ENCODE measurements around the gene PCSK6.
"Not testable (repeated sequence)": the region's sequence is repeated elsewhere in the genome, so short reads cannot be mapped to it uniquely, and the experiment has no call there.

Gene PCSK6

DNA sequence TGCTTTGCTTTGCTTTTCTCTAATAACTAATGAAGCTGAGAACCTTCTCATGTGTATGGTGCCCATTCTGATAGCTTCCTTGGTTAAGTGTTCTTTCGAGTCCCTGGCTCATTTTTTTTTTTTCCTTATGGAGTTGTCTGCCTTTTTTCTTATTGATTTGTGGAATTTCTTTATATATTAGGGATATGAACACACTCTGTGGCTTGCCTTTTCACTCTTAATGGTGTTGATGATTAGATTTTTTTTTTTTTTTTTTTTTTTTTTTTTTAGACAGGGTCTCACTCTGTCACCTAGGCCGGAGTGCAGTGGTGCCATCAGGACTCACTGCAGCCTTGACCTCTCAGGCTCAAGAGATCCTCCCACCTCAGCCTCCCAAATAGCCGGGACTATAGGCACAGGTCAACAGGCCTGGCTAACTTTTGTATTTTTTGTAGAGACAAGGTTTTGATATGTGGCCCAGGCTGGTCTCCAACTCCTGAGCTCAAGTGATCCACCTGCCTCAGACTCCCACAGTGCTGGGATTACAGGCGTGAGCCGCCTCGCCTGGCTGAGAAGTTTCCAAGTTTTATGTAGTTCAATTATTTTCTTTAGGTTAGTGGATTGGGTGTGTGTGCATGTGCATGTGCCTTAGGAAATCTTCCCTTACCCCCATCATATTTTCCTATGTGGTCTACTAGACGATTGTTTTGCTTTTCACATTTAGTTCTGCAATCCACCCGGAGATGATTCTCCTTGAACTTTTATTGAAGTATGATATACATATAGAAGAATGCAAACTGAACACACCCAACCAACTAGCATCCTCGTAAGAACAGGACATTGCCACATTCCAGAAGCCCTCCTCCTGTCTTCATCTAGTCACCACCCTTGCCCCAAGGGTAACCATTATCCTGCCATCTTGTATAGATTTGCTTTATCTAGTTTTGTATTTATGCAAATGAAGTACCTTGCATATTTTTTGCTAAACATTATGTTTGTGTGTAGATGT lies 192.8 kb downstream of the PCSK6 start:
- no peak for DNase-seq

DNA sequence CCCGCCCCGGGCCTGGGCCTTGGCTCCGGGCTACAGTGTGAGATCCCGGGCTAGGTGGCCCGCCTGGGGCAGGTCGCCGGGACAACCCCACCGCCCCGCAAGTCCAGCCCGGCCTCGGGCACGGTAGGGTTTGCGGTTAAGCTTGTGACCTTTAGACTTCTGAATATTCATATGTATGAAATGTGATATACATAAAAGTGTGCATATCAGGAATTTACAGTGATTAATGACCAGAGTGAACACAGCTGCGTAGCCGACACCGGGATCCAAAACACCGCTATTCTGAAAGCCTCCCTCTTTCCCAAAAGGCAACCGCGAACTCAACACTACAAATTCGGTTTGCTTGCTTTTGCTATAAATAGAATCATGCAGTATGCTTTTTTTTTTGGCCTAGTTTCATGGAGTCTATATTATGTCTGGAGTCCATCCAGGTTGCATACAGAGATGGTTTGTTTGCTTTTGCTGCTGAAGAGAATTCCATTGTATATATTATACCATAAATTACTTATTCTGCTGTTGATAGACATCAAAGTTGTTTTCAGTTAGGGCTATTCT lies 193.8 kb downstream of the PCSK6 start:
- no peak for DNase-seq

DNA sequence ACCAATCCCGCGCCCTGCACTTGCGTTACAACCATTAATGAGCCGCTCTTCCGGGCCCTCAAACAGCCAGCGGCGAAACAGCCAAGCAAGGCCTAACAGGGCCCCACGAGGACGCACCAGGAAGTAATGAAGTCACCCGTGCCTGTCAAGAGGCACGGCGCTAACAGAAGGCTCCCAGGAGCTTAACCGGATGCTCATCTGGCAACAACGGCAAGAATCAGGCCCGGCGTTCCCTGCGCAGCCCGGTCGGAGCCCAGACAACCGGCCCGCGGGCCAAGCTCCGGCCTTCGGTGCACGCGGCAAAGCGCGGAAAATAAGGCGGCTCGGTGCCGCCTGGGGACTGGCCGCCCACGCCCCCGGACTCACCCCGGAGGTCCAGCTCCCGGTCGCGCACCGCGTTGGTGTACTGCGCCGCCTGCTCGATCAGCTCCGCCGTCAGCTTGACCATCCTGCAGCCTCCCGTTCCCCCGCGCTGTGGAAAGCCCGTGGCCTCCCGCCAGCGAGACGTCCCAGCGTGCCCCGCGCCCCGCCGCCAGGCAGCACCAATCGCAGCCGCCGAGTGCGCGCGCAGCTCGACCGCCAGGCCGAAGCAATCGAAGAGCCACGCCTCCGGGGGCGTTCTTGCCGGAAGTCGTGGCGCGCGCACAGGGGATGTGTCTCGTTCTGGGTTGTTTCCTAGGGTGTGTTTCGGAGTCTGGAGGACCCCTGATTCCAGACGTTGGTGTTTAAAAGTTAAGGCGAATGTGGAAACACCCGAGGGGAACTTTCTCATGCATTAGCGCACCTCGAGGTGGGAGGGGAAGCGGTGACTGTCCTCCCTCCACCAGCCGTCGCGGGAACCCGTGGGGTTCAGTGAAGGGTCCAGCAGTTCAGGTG lies 194.5 kb downstream of the PCSK6 start, which contains the start of gene SNRPA1:
Gene SNRPA1 (minus strand): TSS at position 518 of the 876 bp plus-strand sequence. CDS start 70 bp downstream, at position 448.
- DNase-seq: peak; percentile 36

DNA sequence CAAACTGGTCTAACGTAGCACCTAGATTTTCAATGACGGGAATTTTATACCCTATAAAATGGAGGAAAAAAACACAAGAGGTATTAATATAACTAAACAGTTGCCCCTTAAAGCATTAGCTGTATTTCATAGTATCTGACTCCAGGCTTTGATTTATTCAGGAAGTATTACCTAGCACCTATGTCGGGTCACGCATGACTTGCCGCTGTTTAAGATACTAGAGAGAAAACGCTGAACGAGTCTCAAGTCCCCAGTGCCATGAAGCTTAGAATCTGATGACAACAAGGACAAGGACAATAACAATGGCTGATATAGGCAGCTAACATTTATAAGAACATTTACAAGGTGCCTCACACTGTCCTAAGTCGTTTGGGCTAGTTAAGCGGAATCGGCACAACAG lies 196.4 kb downstream of the PCSK6 start:
- DNase-seq: no peak

DNA sequence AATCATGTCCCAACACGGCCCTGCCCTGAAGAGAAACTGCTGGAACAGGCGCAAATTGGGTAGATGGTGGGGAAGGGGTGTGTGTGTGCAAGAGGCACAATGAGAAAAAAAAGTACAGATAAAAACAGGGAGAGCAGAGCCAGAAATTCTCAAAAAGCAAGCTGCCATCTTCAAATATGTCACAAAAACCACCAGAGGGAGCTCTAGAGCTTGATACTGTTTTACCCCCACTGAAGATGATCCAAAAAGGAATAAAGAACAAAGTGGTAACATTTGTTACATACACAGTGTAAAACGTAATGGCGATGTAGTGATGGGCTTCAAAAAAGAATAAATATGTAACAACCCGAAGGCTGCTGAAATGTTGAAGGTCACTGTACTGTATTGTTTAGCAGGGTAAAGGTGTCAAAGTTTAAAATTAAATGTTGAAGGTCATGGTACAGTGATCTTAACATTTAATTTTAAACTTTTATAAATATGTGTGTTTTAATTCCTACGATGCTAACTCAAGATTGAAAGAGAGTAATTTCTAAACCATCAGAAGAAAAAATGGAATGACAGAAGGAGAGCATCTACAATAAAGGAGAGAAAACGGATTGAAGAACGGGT lies 200.5 kb downstream of the PCSK6 start:
- DNase-seq: no peak

DNA sequence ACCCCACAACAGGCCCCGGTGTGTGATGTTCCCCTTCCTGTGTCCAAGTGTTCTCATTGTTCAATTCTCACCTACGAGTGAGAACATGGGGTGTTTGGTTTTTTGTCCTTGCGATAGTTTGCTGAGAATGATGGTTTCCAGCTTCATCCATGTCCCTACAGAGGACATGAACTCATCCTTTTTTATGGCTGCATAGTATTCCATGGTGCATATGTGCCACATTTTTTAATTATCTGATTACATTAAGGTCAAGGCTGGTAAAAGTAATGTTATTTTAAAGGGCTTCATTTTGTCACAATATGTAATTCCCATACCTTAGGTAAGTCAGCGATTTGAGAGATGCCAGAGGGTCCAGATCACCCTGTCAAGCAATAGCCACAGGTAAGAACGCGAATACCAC lies 202.2 kb downstream of the PCSK6 start:
- DNase-seq: not testable (repeated sequence)

DNA sequence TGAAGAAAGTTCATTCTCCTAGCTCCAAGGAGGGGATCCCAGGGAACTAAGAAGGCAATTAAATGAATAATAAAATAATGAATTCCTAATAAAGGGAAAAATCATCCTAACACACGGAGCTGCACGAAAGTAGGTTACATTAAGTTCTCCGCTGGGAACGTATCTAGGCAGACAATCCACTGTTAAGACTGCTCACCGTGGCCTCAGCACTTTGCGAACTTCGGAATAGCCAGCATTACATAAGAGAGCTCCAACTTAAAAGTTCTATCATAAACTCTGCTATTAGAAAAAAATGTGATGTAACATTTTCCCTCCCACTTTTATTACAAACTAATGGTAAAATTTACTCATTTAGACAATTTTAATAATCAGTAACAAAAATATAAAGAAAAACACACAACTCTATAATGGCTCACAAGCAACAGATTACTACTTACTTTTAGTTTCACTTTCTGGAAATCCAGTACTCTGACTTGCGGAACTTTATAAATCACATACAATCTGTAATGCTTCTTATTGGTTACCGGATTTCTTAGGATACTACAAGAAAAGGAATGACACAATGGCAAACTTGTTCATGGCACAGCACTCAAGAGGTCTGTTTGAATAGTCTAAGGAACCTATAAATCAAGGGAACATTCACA lies 202.9 kb downstream of the PCSK6 start:
- DNase-seq: no peak

DNA sequence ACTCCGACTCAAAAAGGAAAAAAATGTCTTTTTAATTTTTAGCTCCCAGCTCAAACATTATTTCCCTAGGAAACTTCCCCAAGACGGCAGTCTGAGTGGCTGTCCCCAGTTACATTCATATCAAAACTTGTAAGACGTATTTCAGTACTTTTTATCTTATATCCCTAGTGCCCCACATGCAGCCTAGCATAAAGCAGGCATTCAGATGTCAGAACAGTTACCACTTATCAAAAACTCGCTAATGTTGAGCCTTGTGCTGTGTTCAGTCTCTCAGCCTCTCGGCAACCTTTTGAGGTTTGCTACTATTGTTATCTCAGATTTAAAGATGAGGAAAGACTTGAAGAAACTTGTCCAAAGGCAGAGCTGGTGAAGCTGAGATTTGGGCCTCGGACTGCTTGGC lies 205.6 kb downstream of the PCSK6 start:
- DNase-seq: no peak

DNA sequence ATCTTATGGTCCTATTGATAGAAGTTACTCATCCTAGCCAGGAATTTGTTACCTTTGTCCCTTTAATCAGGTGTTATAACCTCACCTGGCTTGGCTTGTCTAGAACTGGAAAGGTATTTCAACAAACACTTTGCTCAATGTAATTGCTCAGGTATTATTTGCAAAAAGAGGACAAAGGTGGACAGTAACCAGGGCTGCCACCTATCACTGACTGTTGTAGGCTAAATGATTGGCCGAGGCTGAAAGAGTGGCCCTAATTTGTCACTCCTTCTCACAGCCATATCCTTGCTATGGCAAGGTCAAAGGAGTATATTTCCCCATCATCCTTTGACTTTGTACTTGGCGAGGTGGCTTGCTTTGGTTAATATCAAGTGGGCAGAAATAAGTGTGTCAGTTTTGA lies 209.5 kb downstream of the PCSK6 start:
- no peak for DNase-seq

DNA sequence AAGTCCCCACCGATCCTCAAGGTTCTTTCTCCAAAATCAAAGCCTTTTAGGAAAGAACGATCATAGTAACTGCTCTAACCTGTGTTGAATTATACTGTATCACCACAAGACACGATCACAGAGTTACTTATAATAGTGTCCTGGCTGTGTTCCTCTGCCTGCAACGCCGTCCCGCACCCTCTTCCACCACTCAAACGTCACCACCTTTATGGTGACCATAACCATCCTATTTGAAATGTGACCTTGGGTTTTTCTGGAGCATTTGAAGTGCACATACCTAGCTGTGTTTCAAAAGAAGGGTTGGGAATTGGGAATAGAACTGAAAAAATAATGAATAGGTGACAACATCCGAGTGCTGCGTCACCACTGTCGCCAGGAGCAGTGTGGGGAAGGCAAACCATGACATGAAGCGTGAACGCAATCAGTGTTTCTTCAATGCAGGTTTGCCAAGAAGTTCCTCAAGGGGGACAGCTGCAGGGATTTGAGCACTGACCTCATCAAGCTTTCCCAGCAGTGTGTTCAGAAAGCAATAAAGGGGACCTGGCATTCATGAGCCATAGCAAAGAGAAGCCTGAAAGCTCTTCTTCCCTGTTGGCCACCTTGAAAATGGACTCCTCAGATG lies 211.5 kb downstream of the PCSK6 start:
- DNase-seq: no peak

DNA sequence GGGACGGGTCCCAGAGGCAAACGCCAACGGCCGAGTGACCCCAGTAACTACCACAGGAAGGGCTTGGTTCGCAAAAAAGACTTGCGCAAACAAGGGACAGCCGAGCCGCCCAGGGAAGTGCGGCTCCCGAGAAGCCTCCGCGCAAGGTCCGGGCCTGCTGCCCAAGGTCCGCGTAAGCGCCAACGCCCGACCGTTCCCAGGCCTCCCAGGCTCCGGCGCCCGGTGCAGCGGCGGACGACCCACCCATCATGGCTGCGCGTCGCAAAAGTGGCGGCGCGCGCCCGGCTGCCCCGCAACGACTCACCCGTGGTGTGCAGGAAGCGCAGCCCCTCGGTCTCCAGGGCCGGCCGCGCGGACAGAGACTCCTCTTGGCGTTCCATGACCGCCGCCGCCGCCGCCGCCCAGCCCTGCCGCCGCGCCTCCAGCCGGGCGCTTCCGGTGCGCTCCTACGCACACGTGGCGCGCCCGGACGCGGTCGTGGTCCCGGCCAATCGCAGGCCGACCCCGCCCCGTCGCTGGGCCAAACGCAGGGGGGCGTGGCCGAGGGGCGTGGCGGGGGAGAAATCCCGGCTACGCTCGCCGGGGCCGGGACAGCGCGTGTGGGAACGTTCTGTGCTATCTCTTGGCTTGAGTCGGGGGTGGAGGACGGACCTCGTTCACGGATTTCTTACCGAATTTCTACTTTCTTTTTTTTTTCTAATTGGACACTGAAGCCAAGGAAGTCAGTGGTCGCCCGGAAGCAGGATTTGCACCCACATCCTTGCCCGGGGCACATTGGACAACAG lies 212.3 kb downstream of the PCSK6 start, which contains the start of gene SELENOS:
Gene SELENOS (minus strand): TSS at position 448 of the 785 bp plus-strand sequence. CDS start 68 bp downstream, at position 380.
- no peak for DNase-seq

DNA sequence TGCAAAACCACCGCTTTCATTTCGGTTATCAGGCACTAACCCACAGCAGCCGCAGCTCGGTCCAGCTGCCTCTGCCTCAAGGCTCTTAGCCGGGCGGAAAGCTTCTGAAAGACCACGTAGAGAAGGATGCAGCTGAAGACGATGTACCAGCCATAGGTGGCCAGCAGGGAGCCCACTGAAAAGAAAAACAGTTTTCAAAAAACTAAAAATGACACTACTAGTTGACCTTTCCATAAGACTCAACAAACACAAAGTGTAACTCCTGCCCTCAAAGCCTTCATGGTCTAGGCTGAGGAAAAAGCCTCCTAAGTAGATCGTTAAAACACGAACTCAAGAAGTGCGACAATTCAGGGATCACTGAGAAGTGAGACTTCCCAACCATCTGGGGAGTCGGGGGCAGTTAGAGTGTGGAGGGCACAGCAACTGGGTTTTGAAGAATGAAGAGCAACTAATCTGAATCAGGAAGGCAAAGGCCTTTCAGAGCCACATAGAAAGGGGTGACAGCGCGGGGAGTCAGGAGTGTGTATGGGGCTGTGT lies 212.9 kb downstream of the PCSK6 start:
- DNase-seq: no peak

DNA sequence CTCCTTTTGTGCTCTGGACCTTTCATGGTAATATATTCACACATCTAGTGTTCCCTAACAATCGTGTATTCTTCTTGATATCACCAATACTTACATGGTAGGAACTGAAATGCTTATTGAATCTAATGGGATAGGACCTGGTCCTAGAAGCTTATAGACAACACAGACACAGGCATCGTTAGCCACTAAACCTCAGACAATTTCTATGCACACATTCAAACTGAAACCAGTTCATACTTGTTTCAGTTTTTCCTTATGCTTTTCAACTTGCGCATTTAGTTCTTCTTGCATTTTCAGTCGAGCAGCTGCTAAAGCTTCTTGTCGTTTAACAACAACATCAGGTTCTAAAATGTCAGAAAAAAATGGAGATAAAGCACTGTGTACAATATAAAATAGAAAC lies 214.5 kb downstream of the PCSK6 start:
- no peak for DNase-seq

DNA sequence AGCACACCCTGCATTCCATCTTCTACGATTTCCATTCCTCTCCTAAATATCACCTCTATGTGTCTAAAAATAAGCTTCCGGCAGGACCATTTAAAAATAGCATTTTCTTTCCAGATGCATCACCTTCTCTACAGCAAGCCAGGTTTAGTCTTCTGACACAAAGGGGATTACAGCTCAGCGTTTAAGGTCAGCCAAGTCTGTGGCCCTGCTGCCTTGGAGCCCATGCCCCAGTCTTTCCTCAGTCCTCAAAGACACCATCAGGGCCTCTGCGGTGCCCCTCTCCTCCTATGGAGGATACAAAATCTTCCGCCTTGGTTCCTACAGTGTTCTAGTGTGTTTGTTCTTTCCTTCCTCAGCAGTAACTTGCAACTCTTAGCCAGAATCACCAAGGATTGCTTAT lies 216.0 kb downstream of the PCSK6 start:
- DNase-seq: no peak

DNA sequence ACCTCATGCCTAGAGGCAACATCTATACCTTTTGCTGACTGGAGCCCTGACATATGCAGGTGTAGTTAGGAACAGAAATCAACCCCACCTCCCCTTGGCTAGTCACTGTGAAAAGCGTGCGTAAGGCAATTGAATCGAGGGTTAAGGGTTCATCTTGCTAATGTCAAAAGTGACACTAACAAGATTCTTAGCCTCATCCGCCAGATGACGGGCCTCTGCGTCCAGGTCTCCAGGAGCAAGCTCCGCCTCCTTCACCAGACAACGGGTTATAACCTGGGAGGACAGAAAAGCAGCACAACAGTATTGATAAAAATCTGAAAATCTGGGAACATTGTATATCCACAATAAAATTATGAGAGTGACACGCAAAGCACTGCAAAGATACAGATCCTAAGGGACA lies 216.9 kb downstream of the PCSK6 start:
- DNase-seq: no peak

DNA sequence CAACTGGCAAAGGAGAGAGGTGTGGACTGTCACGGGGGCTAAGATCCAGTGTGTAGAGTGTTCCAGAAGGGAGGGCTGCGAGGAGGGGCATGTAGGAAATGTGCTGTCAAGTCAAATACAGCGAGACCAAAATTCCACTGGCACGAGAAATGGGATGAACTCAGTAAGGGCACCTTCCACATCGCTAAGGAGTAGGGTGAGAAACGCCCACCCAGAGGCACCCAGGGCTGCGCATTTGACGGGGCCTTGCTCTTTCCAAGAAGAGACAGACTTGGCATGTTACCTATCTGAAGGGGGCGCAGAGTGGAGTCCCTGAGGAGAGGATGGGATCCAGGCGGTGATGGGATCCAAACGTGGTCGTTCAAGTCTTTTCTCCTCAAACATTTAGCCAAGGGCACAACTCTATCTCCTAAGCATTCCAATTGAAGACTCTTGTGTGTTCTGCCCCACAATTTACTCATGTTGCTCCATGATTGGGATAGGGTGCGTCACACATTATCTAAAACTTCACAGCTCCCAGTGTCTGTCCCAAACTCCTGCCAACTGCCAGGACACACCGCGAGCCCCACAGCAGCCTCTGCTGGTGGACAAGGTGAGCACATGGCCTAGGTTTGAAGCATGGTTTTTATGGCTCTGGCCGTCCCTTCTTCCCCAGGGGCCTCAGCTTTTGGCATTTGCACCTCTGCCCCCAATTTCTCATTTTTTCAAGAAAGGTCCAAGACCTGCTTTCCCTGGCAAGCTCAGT lies 219.9 kb downstream of the PCSK6 start:
- no peak for DNase-seq

DNA sequence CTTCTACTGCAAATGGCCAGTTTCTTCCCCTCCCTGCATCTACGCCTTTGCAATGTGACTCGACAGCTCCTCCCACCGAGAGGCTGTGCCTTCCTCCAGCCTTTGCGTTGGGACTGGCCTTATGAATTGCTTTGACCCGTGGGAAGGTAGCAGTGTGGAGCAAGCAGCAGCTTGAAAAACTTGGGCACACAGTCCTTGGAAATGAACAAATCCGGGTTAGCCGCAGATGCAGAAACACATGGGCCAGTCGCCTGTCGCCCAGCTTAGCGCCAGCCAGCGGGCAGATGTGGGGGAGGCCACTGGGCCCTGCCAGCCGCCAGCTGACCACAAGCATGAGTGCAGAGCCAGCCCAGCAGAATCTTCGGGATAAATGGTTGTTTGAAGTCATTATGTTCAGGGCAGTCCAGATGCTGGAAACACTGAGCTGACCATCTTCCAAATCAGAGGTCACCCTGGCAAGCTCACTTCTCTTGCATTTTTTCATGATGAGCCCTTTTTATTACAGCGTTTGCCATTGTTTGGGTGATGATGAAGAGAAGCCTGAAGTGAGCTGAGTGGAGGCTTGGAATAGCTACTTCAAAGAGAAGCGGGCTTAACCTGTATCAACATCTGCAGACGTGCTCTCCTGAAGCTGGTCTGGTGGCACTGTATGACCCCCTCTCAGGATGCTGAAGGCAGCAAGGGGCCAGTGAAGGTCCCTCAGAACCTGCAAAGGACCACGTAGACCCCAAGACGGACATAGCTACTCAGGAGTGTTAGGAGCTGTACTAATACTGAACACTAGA lies 222.0 kb downstream of the PCSK6 start:
- no peak for DNase-seq

DNA sequence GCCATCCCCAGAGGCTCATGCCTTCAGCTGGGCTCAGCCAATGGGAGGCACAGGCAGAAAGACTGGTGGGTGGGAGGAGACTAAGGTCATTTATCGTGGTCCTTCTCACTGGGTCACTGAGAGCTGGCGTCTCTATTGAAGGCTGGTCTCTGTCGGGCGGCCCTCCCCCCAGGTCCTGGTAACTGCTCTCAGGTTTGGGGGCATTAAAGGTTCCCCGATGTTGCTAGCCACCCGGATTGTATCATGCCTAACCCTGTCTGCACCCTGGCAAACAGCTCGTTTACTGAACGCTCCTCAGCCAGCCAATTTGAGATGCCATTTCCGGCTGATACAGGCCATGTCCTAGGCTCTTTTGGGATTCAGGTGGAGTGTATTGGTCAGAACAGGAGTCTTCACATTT lies 222.7 kb downstream of the PCSK6 start:
- no peak for DNase-seq

DNA sequence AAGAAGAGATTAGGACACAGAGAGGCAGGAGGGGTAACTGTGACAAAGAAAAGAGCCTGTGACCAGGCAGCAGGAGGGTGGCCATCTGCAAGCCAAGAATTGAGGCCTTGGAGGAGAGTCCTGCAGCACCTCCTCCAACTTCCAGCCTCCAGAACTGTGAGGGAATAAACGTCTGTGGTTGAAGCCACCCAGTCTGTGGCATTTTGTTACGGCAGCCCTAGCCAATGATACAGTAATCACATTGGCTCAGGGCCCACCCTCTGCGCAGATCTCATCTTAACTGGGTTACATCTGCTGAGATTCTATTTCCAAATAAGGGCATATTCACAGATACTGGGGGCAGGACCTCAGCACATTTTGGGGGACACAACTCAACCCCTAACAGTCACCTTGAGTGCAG lies 223.5 kb downstream of the PCSK6 start:
- DNase-seq: no peak
